Right lobe of liver (tissue), 6 donors: ENCODE data around the gene JAM2. TPM values are rescaled to one million over a fixed set of nuclear protein-coding genes. Genes with fewer than 3 reads are reported as not detected.
"Not testable (repeated sequence)": the region's sequence is repeated elsewhere in the genome, so short reads cannot be mapped to it uniquely, and the experiment has no call there.

Source experiments
- ATAC-seq, 4 donors: fragments of 200-7000 bp; cut with Tn5 transposase; one replicate each; pipeline ENCODE4 v1.9.1; 2020; ENCODE audit warnings: mild to moderate bottlenecking in 4 of 4, moderate library complexity in 4 of 4
- DNase-seq, 3 donors: peaks; one replicate each; pipeline ENCODE4 v3.0.0-alpha.2; 2020
- H3K27ac ChIP-seq, 3 donors: fragments of 200-600 bp; one replicate each; pipeline ENCODE4 v1.8.0; 2022
- H3K27me3 ChIP-seq, 2 donors: fragments of 200-600 bp; one replicate each; pipeline ENCODE4 v1.8.0; 2022
- H3K36me3 ChIP-seq, 4 donors: fragments of 200-600 bp; sonication (generic) in 1 of 4; one replicate each; pipeline versions ENCODE4 v1.5.1 to v1.8.0; 2017 to 2022; ENCODE audit warnings: control low read depth in 1 of 4
- H3K4me1 ChIP-seq, 4 donors: fragments of 200-600 bp; sonication (generic) in 1 of 4; one replicate each; pipeline versions ENCODE4 v1.5.1 to v1.8.0; 2017 to 2022; ENCODE audit warnings: control low read depth in 1 of 4
- H3K4me3 ChIP-seq, 3 donors: fragments of 200-600 bp; one replicate each; pipeline ENCODE4 v1.8.0; 2022
- H3K9me3 ChIP-seq, 4 donors: fragments of 200-600 bp; sonication (generic) in 1 of 4; one replicate each; pipeline versions ENCODE4 v1.5.1 to v1.8.0; 2017 to 2022; ENCODE audit warnings: control low read depth in 1 of 4
- POLR2A ChIP-seq: fragments of 450-650 bp; IDR thresholded peaks from one replicate; pipeline ENCODE4 v1.6.1; 2017; ENCODE audit warnings: antibody characterized with exemption, mild to moderate bottlenecking
- WGBS: methylation state at CpG from one replicate; pipeline ENCODE4 v1.1.6; 2018; ENCODE audit warnings: low coverage, low lambda C conversion rate; ENCODE audit not compliant: insufficient coverage; ENCODE audit errors: missing lambda C conversion rate; 5-methylcytosine and 5-hydroxymethylcytosine counted together
- intact Hi-C, 2 donors: fragments of 100-400 bp; cut with DNase I; formaldehyde crosslinking; loops; one replicate each; pipeline versions ENCODE4 v1.11.2 to v1.14.1; 2022
- total RNA-seq, 6 experiments: library from RNA; depleted of rRNA in 2 of 6; stranded (reverse); fragments of >200 nt in 2 of 6; fragmentation: NEBNext Ultra II Directional in 3 of 6; extraction: Animal tissue kit (Norgen Biotek cat#: 25700) in 3 of 6; gene quantifications; one replicate each; pipeline versions ENCODE4 v1.1.0 to v1.2.4, GENCODE V29; 2016 to 2023
- TF ChIP-seq, protein P1 (sequence below), 4 donors: fragments of 200-600 bp in 3 of 4; fragments of 450-650 bp in 1 of 4; IDR thresholded peaks; one replicate each; pipeline versions ENCODE4 v1.5.1 to v1.8.0; 2016 to 2022; ENCODE audit warnings: antibody characterized with exemption in 4 of 4, mild to moderate bottlenecking in 2 of 4
- donor health status: DM: no; HTN: yes; CAD: no.
- donor health status: DM: no; HTN: no; CAD: no.
- donor health status: DM: no; HTN: no; CAD: no.
- donor health status: DM: no; HTN: yes; CAD: no.
- donor health status: DM: no; HTN: yes; CAD: no.

Gene JAM2
- total RNA-seq, 6 experiments from 2014 or later: 1.3 to 2.9 (median 2.0) TPM

GRCh38 chr21:25709684-25710265 lies 70.7 kb downstream of the JAM2 start:
- no peaks in the 10 kb centered on the region for H3K4me1 ChIP-seq
- DNase-seq (no peak), ATAC-seq (no peak)
- no peaks in the 10 kb centered on the region for H3K9me3 ChIP-seq
- no peak for TF ChIP-seq POLR2A
- TF ChIP-seq, protein P1, sequence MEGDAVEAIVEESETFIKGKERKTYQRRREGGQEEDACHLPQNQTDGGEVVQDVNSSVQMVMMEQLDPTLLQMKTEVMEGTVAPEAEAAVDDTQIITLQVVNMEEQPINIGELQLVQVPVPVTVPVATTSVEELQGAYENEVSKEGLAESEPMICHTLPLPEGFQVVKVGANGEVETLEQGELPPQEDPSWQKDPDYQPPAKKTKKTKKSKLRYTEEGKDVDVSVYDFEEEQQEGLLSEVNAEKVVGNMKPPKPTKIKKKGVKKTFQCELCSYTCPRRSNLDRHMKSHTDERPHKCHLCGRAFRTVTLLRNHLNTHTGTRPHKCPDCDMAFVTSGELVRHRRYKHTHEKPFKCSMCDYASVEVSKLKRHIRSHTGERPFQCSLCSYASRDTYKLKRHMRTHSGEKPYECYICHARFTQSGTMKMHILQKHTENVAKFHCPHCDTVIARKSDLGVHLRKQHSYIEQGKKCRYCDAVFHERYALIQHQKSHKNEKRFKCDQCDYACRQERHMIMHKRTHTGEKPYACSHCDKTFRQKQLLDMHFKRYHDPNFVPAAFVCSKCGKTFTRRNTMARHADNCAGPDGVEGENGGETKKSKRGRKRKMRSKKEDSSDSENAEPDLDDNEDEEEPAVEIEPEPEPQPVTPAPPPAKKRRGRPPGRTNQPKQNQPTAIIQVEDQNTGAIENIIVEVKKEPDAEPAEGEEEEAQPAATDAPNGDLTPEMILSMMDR (IDR thresholded peaks at IDR 0.05): no peak
- H3K36me3 ChIP-seq: no peaks in the 10 kb centered on the region
- H3K4me3 ChIP-seq: no peak overlapping the region
- H3K27ac ChIP-seq: no peak overlapping the region
- WGBS: 89% methylated on average over 4 of the region's 5 CpGs
- intact Hi-C loops: loop anchor here in 1 of 2 donors (10.0 kb wide), 1 partner anchor 105 kb away; the partner anchor contains the start of gene MRPL39
- no peaks in the 10 kb centered on the region for H3K27me3 ChIP-seq

GRCh38 chr21:25710550-25710949 lies 71.5 kb downstream of the JAM2 start:
- intact Hi-C loops: loop anchor here in 1 of 2 donors (10.0 kb wide), 1 partner anchor 106 kb away; the partner anchor contains the start of gene MRPL39
- Histone ChIP-seq H3K27ac (no peak overlapping the region), H3K9me3 (no peaks in the 10 kb centered on the region), H3K4me1 (no peaks in the 10 kb centered on the region), H3K27me3 (no peaks in the 10 kb centered on the region), H3K4me3 (no peak overlapping the region), H3K36me3 (peaks cover 0 to 3% (median 0%) of the 10 kb centered on the region in 4 donors)
- TF ChIP-seq POLR2A: no peak
- TF ChIP-seq, protein P1 (IDR thresholded peaks at IDR 0.05): no peak
- WGBS: 87% methylated on average over 4 of the region's 5 CpGs
- ATAC-seq (no peak), DNase-seq (no peak)

DNA sequence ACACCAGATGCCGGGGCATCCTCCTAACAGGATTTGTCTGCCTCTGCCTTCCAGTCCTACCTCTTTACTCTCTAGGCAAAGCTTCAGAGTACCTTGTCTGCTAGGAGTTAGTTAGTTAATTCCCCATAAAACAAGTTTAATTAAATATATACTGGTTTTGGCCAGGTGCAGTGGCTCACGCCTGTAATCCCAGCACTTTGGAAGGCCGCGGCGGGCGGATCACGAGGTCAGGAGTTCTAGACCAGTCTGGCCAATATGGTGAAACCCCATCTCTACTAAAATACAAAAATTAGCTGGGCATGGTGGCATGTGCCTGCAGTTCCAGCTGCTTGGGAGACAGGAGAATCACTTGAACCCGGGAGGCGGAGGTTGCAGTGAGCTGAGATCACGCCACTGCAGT lies 75.0 kb downstream of the JAM2 start:
- H3K36me3 ChIP-seq, H3K9me3 ChIP-seq, H3K4me3 ChIP-seq, H3K4me1 ChIP-seq, H3K27me3 ChIP-seq, ATAC-seq, H3K27ac ChIP-seq, DNase-seq: not testable (repeated sequence)
- intact Hi-C loops: loop anchor here in 1 of 2 donors (10.0 kb wide), 1 partner anchor 109 kb away; the partner anchor contains the start of gene MRPL39
- 95% methylated on average over 10 of the region's 10 CpGs for WGBS

DNA sequence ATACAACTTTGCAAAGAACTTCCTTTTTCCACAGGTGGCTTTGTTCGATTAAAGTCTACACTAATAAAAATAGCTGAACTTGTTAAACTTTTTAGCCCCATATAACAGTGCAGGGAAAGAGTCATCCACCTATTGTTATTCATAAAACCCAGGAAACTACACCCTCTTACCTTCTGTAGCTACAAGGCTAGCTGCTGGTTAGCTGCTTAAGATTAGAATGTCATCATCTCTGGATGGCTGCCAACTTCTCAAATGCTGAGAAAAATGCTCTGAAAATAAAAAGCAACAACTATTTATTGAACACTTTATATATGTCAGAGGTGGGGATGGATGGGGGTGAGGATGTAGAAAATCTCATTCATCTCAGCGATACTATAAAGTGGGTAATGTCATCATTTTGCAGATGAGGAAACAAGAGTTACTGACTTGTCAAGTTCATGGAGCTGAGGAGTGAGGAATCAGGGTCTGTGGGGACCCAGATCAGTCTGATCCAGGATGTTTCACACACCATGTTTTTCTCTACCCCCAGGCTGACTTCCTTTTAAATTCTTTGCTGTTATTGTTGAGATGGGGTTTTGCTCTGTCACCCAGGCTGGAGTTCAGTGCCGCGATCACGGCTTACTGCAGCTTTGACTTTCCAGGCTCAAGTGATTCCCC lies 78.6 kb downstream of the JAM2 start:
- intact Hi-C loops: loop anchor here in 1 of 2 donors (10.0 kb wide), 1 partner anchor 113 kb away; the partner anchor contains the start of gene MRPL39
- ATAC-seq (no peak), DNase-seq (no peak)
- Histone ChIP-seq H3K9me3 (no peaks in the 10 kb centered on the region), H3K27me3 (no peaks in the 10 kb centered on the region), H3K4me1 (no peaks in the 10 kb centered on the region), H3K4me3 (no peak overlapping the region), H3K27ac (no peak overlapping the region), H3K36me3 (peaks cover 0 to 8% (median 4%) of the 10 kb centered on the region in 4 donors)
- 76% methylated on average over 2 of the region's 5 CpGs for WGBS
- no peak for TF ChIP-seq POLR2A
- TF ChIP-seq, protein P1 (IDR thresholded peaks at IDR 0.05): no peak

DNA sequence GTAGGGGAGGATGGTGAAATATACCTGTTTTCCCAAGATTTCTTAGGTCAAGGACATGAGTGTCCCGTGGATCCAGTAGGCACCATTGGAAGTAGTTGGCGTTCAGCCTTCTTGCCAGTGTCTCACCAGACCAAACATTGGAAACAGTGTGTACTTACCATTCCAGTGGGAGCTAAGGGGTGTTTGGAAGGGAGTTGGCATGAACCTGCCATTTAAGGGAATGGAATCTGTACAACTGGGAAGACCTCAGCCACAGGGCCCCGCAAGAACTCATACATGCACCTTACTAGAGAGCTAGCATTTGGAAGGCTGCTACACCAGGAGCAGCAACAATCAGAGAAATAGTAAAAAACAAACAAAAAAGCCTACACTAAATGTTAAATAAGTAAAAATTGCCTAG lies 82.9 kb downstream of the JAM2 start:
- DNase-seq (no peak), ATAC-seq (no peak)
- Histone ChIP-seq H3K36me3 (peaks cover 9 to 50% (median 33%) of the 10 kb centered on the region in 4 donors), H3K27ac (no peak overlapping the region), H3K4me3 (no peak overlapping the region), H3K9me3 (no peaks in the 10 kb centered on the region), H3K4me1 (no peaks in the 10 kb centered on the region), H3K27me3 (no peaks in the 10 kb centered on the region)
- 80% methylated on average over 2 of the region's 3 CpGs for WGBS
- intact Hi-C loops: no loop called here
- no peak for TF ChIP-seq POLR2A
- TF ChIP-seq, protein P1 (IDR thresholded peaks at IDR 0.05): no peak
